Panc1 (cell line): ENCODE results near the gene ARFGEF3.

Source experiments
- POLR2AphosphoS5 ChIP-seq: IDR thresholded peaks from 2 replicates; pipeline ENCODE4 v1.6.1; 2012; ENCODE audit warnings: mild to moderate bottlenecking, low read depth, low read length, moderate library complexity
- TF ChIP-seq, protein P1 (sequence below): fragments of 450-650 bp; IDR thresholded peaks from 2 replicates; pipeline ENCODE4 v1.5.1; 2017; ENCODE audit warnings: mild to moderate bottlenecking
- TF ChIP-seq, protein P2 (sequence below), 2 experiments: IDR thresholded peaks; 2 replicates each; pipeline ENCODE4 v1.6.1; 2011 to 2012; ENCODE audit warnings: low read depth in 2 of 2, control low read depth in 1 of 2, low read length in 1 of 2, mild to moderate bottlenecking in 1 of 2, moderate library complexity in 1 of 2; ENCODE audit not compliant: insufficient read depth in 1 of 2

GRCh38 chr6:138115877-138116660, 45.7 kb upstream of the ARFGEF3 start:
- TF ChIP-seq, protein P1, sequence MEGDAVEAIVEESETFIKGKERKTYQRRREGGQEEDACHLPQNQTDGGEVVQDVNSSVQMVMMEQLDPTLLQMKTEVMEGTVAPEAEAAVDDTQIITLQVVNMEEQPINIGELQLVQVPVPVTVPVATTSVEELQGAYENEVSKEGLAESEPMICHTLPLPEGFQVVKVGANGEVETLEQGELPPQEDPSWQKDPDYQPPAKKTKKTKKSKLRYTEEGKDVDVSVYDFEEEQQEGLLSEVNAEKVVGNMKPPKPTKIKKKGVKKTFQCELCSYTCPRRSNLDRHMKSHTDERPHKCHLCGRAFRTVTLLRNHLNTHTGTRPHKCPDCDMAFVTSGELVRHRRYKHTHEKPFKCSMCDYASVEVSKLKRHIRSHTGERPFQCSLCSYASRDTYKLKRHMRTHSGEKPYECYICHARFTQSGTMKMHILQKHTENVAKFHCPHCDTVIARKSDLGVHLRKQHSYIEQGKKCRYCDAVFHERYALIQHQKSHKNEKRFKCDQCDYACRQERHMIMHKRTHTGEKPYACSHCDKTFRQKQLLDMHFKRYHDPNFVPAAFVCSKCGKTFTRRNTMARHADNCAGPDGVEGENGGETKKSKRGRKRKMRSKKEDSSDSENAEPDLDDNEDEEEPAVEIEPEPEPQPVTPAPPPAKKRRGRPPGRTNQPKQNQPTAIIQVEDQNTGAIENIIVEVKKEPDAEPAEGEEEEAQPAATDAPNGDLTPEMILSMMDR: peak; percentile 78
- no peak for TF ChIP-seq POLR2AphosphoS5
- TF ChIP-seq, protein P2, sequence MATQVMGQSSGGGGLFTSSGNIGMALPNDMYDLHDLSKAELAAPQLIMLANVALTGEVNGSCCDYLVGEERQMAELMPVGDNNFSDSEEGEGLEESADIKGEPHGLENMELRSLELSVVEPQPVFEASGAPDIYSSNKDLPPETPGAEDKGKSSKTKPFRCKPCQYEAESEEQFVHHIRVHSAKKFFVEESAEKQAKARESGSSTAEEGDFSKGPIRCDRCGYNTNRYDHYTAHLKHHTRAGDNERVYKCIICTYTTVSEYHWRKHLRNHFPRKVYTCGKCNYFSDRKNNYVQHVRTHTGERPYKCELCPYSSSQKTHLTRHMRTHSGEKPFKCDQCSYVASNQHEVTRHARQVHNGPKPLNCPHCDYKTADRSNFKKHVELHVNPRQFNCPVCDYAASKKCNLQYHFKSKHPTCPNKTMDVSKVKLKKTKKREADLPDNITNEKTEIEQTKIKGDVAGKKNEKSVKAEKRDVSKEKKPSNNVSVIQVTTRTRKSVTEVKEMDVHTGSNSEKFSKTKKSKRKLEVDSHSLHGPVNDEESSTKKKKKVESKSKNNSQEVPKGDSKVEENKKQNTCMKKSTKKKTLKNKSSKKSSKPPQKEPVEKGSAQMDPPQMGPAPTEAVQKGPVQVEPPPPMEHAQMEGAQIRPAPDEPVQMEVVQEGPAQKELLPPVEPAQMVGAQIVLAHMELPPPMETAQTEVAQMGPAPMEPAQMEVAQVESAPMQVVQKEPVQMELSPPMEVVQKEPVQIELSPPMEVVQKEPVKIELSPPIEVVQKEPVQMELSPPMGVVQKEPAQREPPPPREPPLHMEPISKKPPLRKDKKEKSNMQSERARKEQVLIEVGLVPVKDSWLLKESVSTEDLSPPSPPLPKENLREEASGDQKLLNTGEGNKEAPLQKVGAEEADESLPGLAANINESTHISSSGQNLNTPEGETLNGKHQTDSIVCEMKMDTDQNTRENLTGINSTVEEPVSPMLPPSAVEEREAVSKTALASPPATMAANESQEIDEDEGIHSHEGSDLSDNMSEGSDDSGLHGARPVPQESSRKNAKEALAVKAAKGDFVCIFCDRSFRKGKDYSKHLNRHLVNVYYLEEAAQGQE (IDR thresholded peaks at IDR 0.05; ENCODE audit: insufficient read depth in 1 of 2, low read depth in 2 of 2, low read length in 1 of 2): no peak
